ENCODE measurements around the gene AP2A1.
"Not testable (repeated sequence)": the region's sequence is repeated elsewhere in the genome, so short reads cannot be mapped to it uniquely, and the experiment has no call there.

Gene AP2A1

GRCh38 chr19:49812452-49812996 lies 45.7 kb downstream of the AP2A1 start:
- no peak for DNase-seq (ENCODE audit: low read depth in 3 of 3, low spot score in 1 of 3)

DNA sequence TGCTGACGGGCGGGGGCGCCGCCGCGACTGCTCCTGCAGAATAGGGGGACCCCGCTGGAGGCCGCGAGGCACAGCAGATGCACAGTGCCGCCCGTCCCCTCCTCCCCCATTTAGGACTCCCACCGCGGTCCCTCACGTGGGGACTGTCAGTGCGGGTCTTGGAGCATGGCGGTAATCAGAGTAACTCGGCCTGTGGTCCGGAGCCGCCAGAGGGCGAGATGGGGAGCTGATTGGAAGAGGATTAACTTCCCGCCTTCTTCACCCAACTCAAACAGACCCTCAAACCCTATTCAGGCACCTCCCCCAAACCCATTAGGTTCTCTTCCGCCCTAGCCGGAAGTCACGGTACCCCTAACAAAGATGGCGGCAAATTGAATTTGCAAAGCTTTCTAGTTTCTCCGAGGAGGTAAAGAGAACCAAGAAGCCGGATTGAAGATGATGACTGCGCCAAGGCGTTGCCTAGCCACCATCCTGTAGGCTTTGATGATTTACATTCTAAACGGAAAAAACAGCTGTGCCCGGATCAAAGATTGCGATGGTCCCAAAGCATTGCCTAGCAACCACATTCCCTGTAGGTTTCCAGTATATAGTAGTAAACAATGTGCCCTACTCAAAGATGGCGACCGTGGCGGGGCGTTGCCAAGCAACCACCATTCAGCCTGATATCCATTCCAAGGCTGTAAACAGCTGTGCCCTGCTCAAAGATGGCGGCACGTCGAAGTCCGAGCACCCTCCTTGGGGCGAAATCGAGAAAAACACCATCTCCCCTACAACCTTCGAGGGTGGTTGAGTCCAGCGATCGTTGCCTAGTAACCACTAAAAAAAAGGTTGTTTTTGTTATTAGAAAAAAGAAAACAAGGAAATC lies 46.4 kb downstream of the AP2A1 start, which contains the start of gene FUZ:
FUZ (minus strand) TSS at position 296 of the 865 bp plus-strand sequence; CDS start at position 110, 186 bp downstream.
- DNase-seq (ENCODE audit: low read depth in 3 of 3, low spot score in 1 of 3), result peak; percentile 74 to 84 (median 79)

GRCh38 chr19:49814010-49814409 lies 47.2 kb downstream of the AP2A1 start:
- DNase-seq (ENCODE audit: low read depth in 3 of 3, low spot score in 1 of 3), result no peak

DNA sequence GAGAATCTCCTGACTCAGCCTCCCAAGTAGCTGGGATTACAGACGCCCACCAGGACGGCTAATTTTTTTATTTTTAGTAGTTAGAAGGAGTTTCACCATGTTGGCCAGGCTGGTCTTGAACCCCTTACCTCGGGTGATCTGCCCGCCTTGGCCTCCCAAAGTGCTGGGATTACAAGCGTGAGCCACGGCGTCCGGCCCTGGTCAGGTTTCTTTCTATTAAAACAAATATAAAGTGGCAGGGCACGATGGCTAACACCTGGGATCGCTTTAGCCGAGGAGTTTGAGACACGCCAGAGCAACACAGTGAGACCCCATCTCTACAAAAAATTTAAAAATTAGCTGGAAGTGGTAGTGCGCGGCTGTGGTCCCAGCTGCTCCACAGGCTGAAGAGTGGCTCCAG lies 49.8 kb downstream of the AP2A1 start:
- no peak for DNase-seq (ENCODE audit: low read depth in 3 of 3, low spot score in 1 of 3)

GRCh38 chr19:49817964-49818648 lies 51.3 kb downstream of the AP2A1 start, which contains the start of gene MED25:
Gene MED25, plus strand, starts transcription at chr19:49818289. Its CDS starts 53 bp downstream, at chr19:49818342.
- DNase-seq (ENCODE audit: low read depth in 3 of 3, low spot score in 1 of 3), result peak; percentile 65 to 79 (median 73)

DNA sequence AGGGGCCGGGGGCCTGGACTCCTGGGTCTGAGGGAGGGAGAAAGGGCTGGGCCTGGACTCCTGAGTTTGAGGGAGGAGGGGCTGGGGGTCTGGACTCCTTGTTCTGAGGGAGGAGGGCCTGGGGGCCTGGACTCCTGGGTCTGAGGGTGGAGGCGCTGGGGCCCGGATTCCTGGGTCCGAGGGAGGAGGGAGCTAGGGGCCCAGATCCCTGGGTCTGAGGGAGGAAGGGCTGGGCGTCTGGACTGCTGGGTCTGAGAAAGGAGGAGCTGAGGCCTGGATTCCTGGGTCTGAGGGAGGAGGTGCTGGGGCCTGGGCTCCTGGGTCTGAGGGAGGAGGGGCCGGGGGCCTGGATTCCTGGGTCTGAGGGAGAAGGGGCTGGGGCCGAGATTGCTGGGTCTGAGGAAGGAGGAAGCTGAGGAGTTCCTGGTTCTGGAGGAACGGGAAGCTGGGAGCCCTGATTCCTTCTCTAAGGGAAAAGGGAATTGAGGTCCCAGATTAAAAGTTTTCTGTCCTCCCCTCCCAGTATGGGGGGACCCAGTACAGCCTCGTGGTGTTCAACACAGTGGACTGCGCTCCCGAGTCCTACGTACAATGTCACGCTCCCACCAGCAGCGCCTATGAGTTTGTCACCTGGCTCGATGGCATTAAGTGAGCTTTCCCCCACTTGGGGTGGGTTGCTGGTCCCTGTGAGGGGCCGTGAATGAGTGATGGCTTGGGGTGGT lies 52.0 kb downstream of the AP2A1 start:
- no peak for DNase-seq (ENCODE audit: low read depth in 3 of 3, low spot score in 1 of 3)

DNA sequence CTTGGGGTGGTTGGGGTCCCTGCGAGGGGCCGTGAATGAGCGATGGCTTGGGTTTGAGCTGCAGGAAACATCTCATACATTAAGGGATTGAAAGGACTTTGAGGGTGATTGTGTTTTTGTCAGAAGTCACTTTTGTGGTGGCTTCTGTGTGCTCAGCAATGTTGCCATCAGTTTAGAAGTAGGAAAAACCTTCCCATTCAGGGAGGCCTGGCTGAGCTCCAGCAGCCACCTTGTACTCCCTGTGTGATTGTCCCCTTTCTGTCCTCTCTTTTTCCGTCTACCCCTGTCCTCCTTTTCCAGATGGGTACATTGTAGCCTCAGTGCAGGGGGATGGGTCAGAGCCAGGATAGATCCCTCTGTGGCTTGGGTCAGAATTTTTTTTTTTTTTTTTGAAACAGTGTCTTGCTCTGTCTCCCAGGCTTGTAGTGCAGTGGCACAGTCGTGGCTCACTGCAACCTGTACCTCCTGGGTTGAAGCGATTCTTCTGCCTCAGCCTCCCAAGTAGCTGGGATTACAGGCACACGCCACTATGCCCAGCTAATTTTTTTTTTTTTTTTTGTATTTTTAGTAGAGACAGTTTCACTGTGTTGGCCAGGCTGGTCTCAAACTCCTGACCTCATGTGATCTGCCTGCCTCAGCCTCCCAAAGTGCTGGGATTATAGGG lies 52.8 kb downstream of the AP2A1 start:
- not testable (repeated sequence) for DNase-seq (ENCODE audit: low read depth in 3 of 3, low spot score in 1 of 3)

DNA sequence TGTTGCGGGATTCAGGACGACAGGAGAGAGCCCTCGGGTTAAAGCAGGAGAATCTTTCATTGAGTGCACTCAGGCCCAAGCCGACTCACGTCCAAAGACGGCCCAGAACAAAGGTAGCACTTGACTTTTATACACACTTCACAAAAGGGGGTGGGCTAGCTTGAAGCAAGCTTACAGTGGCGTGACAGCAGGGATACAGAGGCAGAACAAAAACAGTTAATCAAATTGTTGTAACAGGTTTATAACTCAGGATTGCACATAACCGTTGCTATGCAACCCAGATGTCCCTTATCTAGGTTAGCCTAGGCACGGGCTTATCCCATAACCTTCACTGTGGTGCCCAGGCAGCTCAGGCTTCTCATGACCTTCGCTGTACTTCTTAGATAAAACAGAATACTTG lies 53.3 kb downstream of the AP2A1 start:
- no peak for DNase-seq (ENCODE audit: low read depth in 3 of 3, low spot score in 1 of 3)

DNA sequence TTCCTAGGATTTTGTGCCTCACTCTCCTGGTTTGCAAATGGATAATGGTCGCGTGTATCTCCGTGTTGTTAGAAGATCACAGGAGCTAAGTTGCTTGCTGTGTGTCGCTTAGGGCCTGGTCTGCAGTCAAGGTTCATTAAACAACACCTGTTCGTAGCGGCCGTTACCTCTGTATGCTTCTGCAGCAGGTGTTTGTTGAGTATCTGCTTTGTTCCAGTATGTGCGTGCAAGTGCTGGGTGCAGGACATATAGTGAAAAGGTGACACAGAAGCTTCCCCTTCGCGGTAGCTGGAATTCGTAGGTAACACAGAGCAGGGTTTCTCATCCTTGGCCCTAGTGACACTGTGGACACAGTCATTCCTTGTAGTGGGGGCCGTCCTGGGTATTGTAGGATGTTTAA lies 56.7 kb downstream of the AP2A1 start:
- no peak for DNase-seq (ENCODE audit: low read depth in 3 of 3, low spot score in 1 of 3)

DNA sequence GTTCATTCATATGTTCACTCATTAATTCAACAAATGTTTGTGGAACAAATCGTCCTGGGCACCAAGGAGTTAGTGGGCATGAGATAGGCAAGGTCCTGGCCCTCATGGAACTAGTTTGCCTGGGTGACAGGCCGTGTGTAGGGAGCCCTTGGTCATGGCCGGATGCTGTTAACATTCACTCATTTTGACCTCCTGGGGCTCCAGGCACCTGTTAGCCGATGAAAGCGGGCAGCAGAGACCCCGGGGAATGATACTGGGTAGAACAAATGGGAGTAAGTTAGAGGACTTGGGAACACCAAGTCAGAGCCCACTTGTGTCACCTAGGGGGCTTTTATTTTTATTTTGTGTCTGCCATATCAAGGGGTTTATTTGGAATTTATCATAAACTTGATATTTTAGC lies 57.9 kb downstream of the AP2A1 start:
- DNase-seq (ENCODE audit: low read depth in 3 of 3, low spot score in 1 of 3), result no peak

DNA sequence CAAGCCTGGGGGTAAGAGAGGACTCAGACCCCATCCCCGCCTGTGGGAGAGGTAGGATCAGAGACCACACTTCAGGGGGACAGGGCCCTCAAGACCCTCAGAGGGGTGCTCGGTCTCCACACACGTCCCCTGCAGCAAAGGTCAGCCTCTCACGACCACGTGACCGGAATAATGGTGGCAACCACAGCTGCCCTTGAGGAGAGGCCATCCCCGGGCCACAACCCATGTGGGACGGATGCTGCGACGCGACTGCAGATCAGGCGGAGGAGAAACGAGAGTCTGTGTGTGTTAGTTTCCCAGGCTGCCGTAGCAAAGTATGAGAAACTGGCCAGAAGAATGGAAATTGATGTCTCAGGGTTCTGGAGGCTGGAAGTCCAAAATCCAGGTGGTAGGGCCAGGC lies 60.2 kb downstream of the AP2A1 start:
- DNase-seq (ENCODE audit: low read depth in 3 of 3, low spot score in 1 of 3), result no peak

- no peak for DNase-seq (ENCODE audit: low read depth in 3 of 3, low spot score in 1 of 3)
These were observed 62.4 kb downstream of the AP2A1 start for GRCh38 chr19:49829200-49829599.

DNA sequence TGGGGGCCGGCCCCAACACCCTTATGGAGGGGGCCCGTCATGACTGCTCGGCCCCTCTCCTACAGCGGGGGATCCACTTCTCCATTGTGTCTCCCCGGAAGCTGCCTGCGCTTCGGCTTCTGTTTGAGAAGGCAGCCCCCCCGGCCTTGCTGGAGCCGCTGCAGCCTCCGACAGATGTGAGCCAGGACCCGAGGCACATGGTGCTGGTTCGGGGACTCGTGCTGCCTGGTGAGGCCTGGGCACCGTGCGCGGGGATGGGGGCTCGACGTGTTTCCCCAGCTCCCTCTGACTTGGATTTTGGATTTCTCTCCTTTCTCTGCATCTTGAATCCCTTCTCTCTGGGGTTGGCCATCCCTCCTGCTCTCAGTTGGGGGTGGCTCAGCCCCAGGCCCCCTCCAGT lies 62.9 kb downstream of the AP2A1 start:
- no peak for DNase-seq (ENCODE audit: low read depth in 3 of 3, low spot score in 1 of 3)

- DNase-seq (ENCODE audit: low read depth in 3 of 3, low spot score in 1 of 3), result no peak
These were observed 64.0 kb downstream of the AP2A1 start for GRCh38 chr19:49830766-49831165.

GRCh38 chr19:49831592-49831991 lies 64.8 kb downstream of the AP2A1 start:
- no peak for DNase-seq (ENCODE audit: low read depth in 3 of 3, low spot score in 1 of 3)

DNA sequence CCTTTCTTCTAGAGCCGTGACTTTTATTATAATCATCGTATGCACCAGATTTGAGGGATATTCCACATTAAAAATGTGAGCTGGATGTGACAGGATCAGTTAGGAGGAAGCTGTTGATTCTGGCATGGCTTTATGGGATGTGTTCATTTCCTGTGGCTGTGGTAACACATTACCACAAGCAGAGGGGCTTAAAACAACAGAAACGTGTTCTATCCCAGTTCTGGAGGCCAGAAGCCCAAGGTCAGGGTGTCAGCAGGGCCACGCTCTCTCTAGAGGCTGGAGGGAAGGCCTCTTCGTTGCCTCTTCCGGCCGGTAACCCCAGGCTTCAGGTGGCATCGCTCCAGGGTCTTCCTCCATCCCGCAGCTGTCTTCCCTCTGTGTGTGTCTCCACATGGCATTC lies 65.8 kb downstream of the AP2A1 start:
- no peak for DNase-seq (ENCODE audit: low read depth in 3 of 3, low spot score in 1 of 3)

- no peak for DNase-seq (ENCODE audit: low read depth in 3 of 3, low spot score in 1 of 3)
These were observed 66.8 kb downstream of the AP2A1 start for GRCh38 chr19:49833599-49833998.

GRCh38 chr19:49835562-49835961 lies 68.8 kb downstream of the AP2A1 start:
- no peak for DNase-seq (ENCODE audit: low read depth in 3 of 3, low spot score in 1 of 3)

- DNase-seq (ENCODE audit: low read depth in 3 of 3, low spot score in 1 of 3), result no peak
These were observed 69.6 kb downstream of the AP2A1 start for GRCh38 chr19:49836176-49837008.

GRCh38 chr19:49837009-49837310 lies 70.2 kb downstream of the AP2A1 start:
- no peak for DNase-seq (ENCODE audit: low read depth in 3 of 3, low spot score in 1 of 3)
